Fibroblast of villous mesenchyme (primary cell): Measurements from ENCODE around the gene CPNE8. TPM values are rescaled to one million over a fixed set of nuclear protein-coding genes. Genes with fewer than 3 reads are reported as not detected.
"Not testable (repeated sequence)": the region's sequence is repeated elsewhere in the genome, so short reads cannot be mapped to it uniquely, and the experiment has no call there.

Experiments used
- DNase-seq: peaks from one replicate; pipeline ENCODE4 v3.0.0-alpha.2; 2010; ENCODE audit warnings: low read depth
- H3K4me3 ChIP-seq: 2 replicates; pipeline ENCODE4 v1.5.1; 2011; ENCODE audit warnings: low read depth, mild to moderate bottlenecking, low read length
- total RNA-seq: library from RNA; depleted of rRNA; stranded (reverse); fragments of >200 nt; gene quantifications from 2 replicates; pipeline ENCODE4 v1.2.3, GENCODE V29; 2012
- TF ChIP-seq, protein P1 (sequence below): IDR thresholded peaks from 2 replicates; pipeline ENCODE4 v1.5.1; 2012; ENCODE audit warnings: low read depth, mild to moderate bottlenecking, low read length; ENCODE audit not compliant: insufficient read depth

CPNE8 gene
- total RNA-seq, 1 donor: 21.2 TPM

DNA sequence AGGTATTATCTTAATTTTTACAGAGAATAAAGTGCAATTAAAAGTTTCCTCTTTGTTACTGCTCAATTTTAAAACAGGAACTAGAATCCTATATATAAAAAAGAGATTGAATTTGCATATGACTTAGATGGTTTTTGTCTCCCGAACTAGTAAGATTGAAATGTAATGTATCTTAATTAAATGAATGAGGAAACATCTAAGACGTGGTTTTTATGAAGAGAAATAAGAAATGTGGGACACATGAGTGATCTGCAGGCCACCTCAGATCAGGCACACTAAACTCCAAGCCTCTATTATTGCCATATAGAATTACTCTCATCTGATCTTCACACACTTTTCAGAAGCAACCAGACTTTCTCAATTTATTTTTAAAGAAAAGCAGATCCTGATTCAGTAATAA, 158.6 kb downstream of the CPNE8 start:
- no peak for DNase-seq
- TF ChIP-seq, protein P1, sequence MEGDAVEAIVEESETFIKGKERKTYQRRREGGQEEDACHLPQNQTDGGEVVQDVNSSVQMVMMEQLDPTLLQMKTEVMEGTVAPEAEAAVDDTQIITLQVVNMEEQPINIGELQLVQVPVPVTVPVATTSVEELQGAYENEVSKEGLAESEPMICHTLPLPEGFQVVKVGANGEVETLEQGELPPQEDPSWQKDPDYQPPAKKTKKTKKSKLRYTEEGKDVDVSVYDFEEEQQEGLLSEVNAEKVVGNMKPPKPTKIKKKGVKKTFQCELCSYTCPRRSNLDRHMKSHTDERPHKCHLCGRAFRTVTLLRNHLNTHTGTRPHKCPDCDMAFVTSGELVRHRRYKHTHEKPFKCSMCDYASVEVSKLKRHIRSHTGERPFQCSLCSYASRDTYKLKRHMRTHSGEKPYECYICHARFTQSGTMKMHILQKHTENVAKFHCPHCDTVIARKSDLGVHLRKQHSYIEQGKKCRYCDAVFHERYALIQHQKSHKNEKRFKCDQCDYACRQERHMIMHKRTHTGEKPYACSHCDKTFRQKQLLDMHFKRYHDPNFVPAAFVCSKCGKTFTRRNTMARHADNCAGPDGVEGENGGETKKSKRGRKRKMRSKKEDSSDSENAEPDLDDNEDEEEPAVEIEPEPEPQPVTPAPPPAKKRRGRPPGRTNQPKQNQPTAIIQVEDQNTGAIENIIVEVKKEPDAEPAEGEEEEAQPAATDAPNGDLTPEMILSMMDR: no peak
- H3K4me3 ChIP-seq: no peak overlapping the region

DNA sequence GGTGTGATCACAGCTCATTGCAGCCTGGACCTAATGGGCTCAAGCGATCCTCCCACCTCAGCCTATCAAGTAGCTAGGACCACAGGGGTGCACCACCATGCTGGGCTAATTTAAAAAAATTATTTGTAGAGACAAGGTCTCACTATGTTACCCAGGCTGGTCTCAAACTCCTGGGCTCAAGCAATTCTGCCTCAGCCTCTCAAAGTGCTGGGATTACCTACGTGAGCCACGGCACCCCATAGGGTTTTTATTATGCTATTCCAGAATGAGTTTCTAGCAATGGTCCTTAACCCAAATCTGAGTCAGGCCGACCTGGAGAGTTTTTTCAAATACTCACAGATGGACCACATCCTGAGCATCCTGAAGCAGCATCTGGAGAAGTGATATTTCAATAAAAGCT, 159.8 kb downstream of the CPNE8 start:
- H3K4me3 ChIP-seq: no peak overlapping the region
- TF ChIP-seq, protein P1: no peak
- DNase-seq: no peak

DNA sequence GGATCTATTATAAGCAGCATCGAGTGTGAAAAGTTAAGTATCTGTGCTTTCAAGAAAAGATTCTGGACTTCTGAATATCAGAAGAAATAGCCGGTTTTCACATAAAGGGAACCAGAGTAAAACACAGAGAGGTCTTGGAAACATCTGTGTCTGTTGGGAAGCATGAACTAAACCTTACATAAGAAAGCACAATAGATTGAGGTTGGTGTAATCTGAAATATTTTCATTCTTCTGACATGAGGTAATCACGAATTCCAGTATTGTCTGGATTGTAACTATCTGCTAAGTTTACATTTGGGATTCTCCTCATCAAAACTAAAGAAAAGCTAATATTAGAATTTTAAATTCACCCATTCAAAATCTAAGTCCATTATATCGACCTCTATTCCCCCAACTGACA, 161.3 kb downstream of the CPNE8 start:
- TF ChIP-seq, protein P1: no peak
- peak; percentile 14 for DNase-seq
- H3K4me3 ChIP-seq: no peak overlapping the region

DNA sequence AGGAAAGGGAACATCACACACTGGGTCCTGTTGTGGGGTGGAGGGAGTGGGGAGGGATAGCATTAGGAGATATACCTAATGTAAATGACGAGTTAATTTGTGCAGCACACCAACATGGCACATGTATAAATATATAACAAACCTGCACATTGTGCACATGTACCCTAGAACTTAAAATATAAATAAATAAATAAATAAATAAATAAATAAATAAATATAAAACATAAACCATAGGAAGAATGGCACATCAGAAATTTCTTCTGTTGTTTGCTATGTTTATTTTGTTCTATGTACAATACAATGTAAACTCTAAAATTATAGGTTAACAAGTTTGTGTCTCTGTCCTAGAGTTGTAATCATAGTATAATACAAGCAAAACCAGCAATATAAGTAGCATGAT, 162.9 kb downstream of the CPNE8 start:
- DNase-seq, H3K4me3 ChIP-seq: not testable (repeated sequence)

DNA sequence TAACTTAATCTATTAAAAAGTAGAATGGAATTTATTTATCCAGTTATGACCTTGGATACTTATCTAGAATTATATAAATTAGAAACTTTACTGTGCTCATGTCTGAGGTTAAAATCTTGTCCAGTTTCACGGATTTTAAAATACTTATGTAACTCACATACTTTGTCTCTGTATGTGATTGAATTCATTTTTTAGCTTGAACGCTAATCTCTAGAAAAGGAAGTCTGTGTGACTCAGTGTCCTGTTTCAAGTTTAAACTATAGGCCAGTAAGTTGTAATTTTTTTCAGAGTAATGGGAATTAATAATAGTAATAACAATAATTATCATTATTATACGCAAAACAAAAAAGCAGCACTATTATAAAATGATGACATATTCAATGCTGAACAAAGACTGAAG, 168.6 kb downstream of the CPNE8 start:
- TF ChIP-seq, protein P1: no peak
- no peak overlapping the region for H3K4me3 ChIP-seq
- no peak for DNase-seq

DNA sequence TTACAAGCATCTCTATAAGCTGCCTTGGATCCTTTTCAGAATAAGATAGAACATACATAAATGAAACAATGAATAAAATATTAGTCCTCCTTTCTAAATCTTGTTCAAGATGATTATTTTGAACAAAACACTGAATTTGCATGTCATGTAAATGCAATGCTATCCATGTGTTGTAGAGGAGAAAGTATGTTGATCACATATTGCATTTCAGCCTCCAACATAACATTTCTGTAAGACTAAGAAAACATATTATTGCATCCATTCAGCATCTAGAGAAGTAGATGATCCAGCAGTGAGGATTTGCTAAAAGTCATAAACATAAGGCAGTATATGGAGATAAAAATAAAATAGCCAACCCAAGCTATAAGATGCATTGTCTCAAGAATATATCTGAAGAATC, 172.6 kb downstream of the CPNE8 start:
- TF ChIP-seq, protein P1: no peak
- no peak for DNase-seq
- no peak overlapping the region for H3K4me3 ChIP-seq

DNA sequence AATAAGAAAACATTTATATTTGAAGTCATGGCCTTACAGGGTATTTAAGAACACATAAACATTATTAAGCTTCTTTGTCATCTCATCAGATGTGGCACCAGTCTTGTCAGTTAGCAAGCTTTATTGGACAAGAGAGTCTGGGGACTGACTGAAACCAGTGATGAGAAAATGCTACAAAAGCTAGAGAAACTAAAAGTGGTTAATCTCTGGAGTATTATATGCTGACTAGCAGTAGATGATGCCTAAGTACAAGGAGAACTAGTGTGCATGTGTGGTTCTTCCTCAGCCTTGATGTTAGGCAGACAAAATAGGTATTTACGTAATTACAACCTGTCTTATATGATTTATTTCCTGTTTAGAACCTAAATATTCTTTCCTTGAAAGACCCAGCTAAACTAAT, 176.5 kb downstream of the CPNE8 start:
- no peak overlapping the region for H3K4me3 ChIP-seq
- no peak for DNase-seq
- TF ChIP-seq, protein P1: no peak

DNA sequence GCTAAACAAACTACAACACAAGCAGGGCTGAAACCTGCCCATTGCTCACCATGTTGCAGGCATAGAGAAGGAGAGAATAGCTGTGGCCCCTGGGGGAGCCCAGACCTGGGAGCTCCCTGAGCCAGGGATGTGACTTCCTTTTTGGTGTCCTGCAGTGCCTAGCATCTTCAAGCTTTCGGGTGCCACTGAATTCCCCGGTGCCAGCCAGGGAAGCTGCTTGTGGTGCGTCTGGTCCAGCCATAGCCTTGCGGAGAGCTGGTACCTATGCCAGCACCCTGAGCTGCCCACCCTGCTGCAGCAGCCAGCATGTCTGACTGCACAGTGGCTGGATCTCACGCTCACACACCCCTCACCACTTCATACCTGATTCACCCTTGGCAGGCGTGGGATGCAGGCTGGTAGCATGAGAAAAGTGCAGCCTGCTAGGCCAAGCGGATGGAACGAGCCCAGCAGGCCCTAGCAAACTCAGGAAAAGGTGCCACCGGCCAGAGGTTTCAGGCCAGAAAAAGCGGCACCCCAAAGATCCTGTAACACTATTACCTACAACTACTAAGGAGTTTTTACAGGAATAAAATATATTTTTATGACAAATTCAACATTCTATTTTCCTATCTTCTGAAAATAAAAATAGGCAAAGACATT, 183.7 kb downstream of the CPNE8 start:
- DNase-seq: no peak
- TF ChIP-seq, protein P1: no peak
- H3K4me3 ChIP-seq: no peak overlapping the region
